Pancreas (tissue), 10 donors: ENCODE data around the gene RPTN. TPM values are rescaled to one million over a fixed set of nuclear protein-coding genes. Genes with fewer than 3 reads are reported as not detected.

Source experiments
- ATAC-seq, 4 donors: fragments of 200-7000 bp; cut with Tn5 transposase; one replicate each; pipeline versions ENCODE4 v1.8.0 to v1.9.1; 2020; ENCODE audit warnings: mild to moderate bottlenecking in 4 of 4, moderate library complexity in 4 of 4
- DNase-seq, 6 donors: peaks; one replicate each; pipeline ENCODE4 v3.0.0-alpha.2; 2020
- FAIRE-seq: peaks from 2 replicates; lab custom pipeline; 2012; peaks lifted over from hg19 to GRCh38; lab: Jason Lieb, UNC
- H3K27ac ChIP-seq, 4 donors: fragments of 200-600 bp; sonication (generic); 1 replicate in 3 of 4; 2 replicates in 1 of 4; pipeline versions ENCODE4 v1.5.0 to v1.8.0; 2020
- H3K27me3 ChIP-seq, 4 donors: fragments of 200-600 bp; one replicate each; pipeline ENCODE4 v1.8.0; 2021
- H3K36me3 ChIP-seq, 3 donors: fragments of 200-600 bp; sonication (generic) in 1 of 3; one replicate each; pipeline versions ENCODE4 v1.5.0 to v1.8.0; 2020 to 2021
- H3K4me1 ChIP-seq, 3 donors: fragments of 200-600 bp; one replicate each; pipeline ENCODE4 v1.8.0; 2021
- H3K4me3 ChIP-seq, 4 donors: fragments of 200-600 bp; sonication (generic) in 2 of 4; one replicate each; pipeline versions ENCODE4 v1.5.0 to v1.8.0; 2020 to 2021
- H3K9me3 ChIP-seq, 4 donors: fragments of 200-600 bp; one replicate each; pipeline ENCODE4 v1.8.0; 2021
- WGBS, 2 donors: extraction: QIAGEN DNeasy Blood & Tissue Kit; methylation state at CpG; one replicate each; pipeline ENCODE4 v1.1.7; 2013; 5-methylcytosine and 5-hydroxymethylcytosine counted together
- intact Hi-C, 3 donors: fragments of 100-400 bp; cut with DNase I; formaldehyde crosslinking; loops; one replicate each; pipeline versions ENCODE4 v1.11.1 to v1.14.2; 2022
- polyA plus RNA-seq, 2 donors: library from polyadenylated mRNA; stranded (reverse); fragments of 200-250 nt; gene quantifications; one replicate each; pipeline ENCODE4 v1.2.3, GENCODE V29; 2013
- total RNA-seq, 6 donors: library from RNA; stranded (reverse); fragmentation: NEBNext Ultra II Directional in 4 of 6; extraction: Animal tissue kit (Norgen Biotek cat#: 25700) in 4 of 6; gene quantifications; one replicate each; pipeline versions ENCODE4 v1.2.1 to v1.2.4, GENCODE V29; 2021 to 2023
- TF ChIP-seq, protein P1 (sequence below), 4 donors: fragments of 200-600 bp; sonication (generic) in 3 of 4; IDR thresholded peaks; one replicate each; pipeline versions ENCODE4 v1.5.0 to v1.8.0; 2021; ENCODE audit warnings: antibody characterized with exemption in 4 of 4
- donor health status: healthy with polysubstance abuse.
- donor health status: DM: no; HTN: no; CAD: no; lungs with moderate emphysema.
- donor health status: DM: no; HTN: no; CAD: no.
- donor health status: control.
- donor health status: control.
- donor health status: Bipolar disorder and iron deficiency.
- donor health status: DM: yes; HTN: yes; CAD: no.
- donor health status: DM: no; HTN: no; CAD: no.
- donor health status: DM: no; HTN: no; CAD: no.
- donor health status: DM: yes; HTN: yes; CAD: no.

Gene RPTN
- total and polyA plus RNA-seq, 8 donors, result not detected

DNA sequence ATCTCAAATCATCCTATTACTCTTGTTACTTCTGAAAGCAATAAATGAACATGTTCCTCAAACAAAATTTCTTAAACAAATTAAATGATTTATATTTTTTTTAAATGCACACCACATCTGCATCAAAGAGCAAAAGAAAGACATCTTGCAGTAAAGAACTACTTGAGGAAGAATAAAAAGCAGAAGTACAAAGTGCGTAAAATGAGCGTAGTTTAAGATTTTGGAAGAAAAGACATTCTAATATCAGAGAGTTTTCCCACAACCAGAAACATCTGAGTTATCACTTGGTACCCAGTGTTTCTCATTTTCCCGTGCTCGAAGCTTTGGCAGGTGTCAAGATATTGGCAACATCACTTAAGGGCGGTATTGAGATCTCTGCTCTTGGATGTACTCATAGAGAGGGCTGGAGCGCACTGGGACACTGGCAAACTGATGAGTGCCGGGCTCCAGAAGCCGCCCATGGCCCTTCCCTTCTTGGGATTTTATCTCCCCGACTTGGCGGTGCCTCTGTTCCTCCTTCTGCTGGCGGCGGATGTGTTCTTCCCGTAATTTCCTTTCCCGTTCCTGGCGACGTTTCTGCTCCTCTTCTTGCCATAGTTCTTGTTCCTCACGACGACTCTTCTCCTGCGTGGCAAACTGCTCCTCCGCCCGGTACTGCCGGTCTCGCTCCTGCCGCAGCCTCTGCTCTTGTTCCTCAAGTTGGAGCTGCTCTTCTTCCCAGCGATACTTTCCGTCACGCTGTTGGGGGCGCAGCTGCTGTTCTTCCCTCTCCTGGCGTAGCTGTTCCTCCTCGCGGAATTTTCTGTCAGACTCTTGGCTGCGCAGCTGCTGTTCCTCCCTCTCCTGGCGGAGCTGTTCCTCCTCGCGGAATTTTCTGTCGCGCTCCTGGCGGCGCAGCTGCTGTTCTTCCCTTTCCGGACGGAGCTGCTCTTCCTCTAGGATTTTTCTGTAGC is 51.7 kb downstream of the RPTN start:
- Histone ChIP-seq H3K9me3 (no peaks in the 10 kb centered on the region), H3K36me3 (no peaks in the 10 kb centered on the region), H3K4me1 (peaks cover 0 to 4% (median 2%) of the 10 kb centered on the region in 3 donors), H3K4me3 (peak overlapping the region in 1 of 4 donors; percentile 1), H3K27ac (no peak overlapping the region), H3K27me3 (peaks cover 9 to 47% (median 15%) of the 10 kb centered on the region in 4 donors)
- ATAC-seq (no peak), FAIRE-seq (no peak), DNase-seq (no peak)
- intact Hi-C loops, result no loop called here
- WGBS, 2 donors, result 16 to 19% methylated on average over 41 of the region's 41 CpGs
- TF ChIP-seq, protein P1, sequence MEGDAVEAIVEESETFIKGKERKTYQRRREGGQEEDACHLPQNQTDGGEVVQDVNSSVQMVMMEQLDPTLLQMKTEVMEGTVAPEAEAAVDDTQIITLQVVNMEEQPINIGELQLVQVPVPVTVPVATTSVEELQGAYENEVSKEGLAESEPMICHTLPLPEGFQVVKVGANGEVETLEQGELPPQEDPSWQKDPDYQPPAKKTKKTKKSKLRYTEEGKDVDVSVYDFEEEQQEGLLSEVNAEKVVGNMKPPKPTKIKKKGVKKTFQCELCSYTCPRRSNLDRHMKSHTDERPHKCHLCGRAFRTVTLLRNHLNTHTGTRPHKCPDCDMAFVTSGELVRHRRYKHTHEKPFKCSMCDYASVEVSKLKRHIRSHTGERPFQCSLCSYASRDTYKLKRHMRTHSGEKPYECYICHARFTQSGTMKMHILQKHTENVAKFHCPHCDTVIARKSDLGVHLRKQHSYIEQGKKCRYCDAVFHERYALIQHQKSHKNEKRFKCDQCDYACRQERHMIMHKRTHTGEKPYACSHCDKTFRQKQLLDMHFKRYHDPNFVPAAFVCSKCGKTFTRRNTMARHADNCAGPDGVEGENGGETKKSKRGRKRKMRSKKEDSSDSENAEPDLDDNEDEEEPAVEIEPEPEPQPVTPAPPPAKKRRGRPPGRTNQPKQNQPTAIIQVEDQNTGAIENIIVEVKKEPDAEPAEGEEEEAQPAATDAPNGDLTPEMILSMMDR (IDR thresholded peaks at IDR 0.05), result no peak

DNA sequence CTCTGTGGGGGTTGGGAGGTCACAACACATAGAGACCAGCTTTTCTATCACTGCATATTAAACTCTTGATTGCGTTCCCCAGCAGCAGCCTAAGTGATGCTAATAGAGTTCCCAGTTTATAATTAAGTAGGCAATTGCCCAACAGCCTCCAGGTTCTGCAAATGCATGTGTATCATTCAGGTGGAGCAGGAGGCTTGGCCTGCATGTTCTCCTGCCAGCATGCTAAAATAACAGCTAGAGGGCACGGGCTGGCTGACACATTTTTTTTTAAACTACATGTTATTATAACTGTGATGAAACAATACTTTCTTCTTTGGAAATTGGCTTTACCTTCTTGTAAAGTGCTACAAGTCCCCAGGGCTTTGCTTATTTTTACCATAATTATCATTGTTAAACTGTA is 54.2 kb downstream of the RPTN start:
- TF ChIP-seq, protein P1 (IDR thresholded peaks at IDR 0.05), result no peak
- ATAC-seq, result no peak
- WGBS, 2 donors, result 37 to 40% methylated on average over 2 of the region's 2 CpGs

More for the DNA sequence above, 54.2 kb downstream of the RPTN start:
- FAIRE-seq, result no peak
- Histone ChIP-seq H3K36me3 (no peaks in the 10 kb centered on the region), H3K4me3 (no peak overlapping the region), H3K9me3 (no peaks in the 10 kb centered on the region), H3K4me1 (no peaks in the 10 kb centered on the region), H3K27ac (no peak overlapping the region), H3K27me3 (peaks cover 9 to 47% (median 15%) of the 10 kb centered on the region in 4 donors)
- no peak for DNase-seq
- intact Hi-C loops, result no loop called here

Other genes starting within 250 kb of the RPTN start
- gene THEM4, start 249.7 kb downstream of the RPTN start, total RNA-seq, result 10 to 100 TPM in 1 of 6 donors, 1 to 10 TPM in 5; 6.1 to 11.3 (median 8.0) TPM
- gene THEM4, start 249.7 kb downstream of the RPTN start, polyA plus RNA-seq, result 10 to 100 TPM; 17.8 to 27.8 TPM
- gene S100A10, start 165.4 kb downstream of the RPTN start, total RNA-seq, result 100 to 1,000 TPM in 2 of 6 donors, 10 to 100 TPM in 4; 34.3 to 211 (median 74.6) TPM
- gene S100A10, start 165.4 kb downstream of the RPTN start, polyA plus RNA-seq, result 100 to 1,000 TPM; 203 to 269 TPM
- gene S100A11, start 122.2 kb downstream of the RPTN start, total RNA-seq, result 100 to 1,000 TPM in 2 of 6 donors, 10 to 100 TPM in 4; 23.6 to 291 (median 61.9) TPM
- 100 to 1,000 TPM; 239 to 433 TPM for gene S100A11, start 122.2 kb downstream of the RPTN start, polyA plus RNA-seq
- gene TCHHL1, start 70.2 kb downstream of the RPTN start, total RNA-seq, result not detected
- gene TCHHL1, start 70.2 kb downstream of the RPTN start, polyA plus RNA-seq, result not detected
- under 1 TPM in 5 of 6 donors, not detected in 1; 0.03 to 0.06 (median 0.06) TPM for gene TCHH, start 43.8 kb downstream of the RPTN start, total RNA-seq
- gene TCHH, start 43.8 kb downstream of the RPTN start, polyA plus RNA-seq, result under 1 TPM; 0.15 to 0.42 TPM
- not detected for gene HRNR, start 65.0 kb upstream of the RPTN start, total RNA-seq
- gene HRNR, start 65.0 kb upstream of the RPTN start, polyA plus RNA-seq, result under 1 TPM; 0.02 to 0.04 TPM
- not detected for gene FLG, start 166.0 kb upstream of the RPTN start, total RNA-seq
- gene FLG, start 166.0 kb upstream of the RPTN start, polyA plus RNA-seq, result under 1 TPM; under 0.01 to 0.04 TPM
- not detected for gene FLG2, start 200.8 kb upstream of the RPTN start, total RNA-seq
- gene FLG2, start 200.8 kb upstream of the RPTN start, polyA plus RNA-seq, result under 1 TPM in 1 of 2 donors, not detected in 1; under 0.01 TPM